AG20443 (cell line): Measurements from ENCODE around the gene CIB1.

Source experiments
- DNase-seq: peaks from one replicate; pipeline ENCODE4 v3.0.0; 2012; ENCODE audit warnings: low spot score, mixed read lengths

CIB1 gene

DNA sequence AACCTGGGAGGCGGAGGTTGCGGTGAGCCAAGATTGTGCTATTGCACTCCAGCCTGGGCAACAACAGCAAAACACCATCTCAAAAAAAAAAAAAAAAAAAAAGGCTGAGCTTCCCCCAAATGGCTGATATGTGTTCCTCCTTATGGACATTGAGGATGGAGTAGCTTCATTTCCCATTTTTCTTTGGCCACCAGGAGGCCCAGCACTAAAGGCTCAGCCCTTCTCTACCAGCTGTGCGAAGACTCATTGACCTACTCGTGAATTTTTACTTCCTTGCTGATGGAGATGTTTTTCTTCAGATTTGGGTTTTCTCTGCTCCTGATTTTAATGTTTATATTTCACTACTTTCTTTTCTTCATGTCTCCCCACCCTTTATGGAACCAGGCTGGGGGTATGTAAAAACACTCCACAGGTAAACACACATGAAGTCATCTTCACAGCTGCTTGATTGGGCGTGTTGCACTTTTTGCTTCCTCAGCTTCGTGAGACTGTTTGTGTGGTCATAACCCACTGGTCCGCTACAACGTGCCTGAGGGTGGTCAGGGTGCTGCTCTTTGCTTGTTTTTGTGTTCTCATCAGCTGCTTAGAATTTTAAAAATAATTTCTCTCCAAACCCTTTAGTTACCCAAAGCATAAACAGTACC is 19.1 kb downstream of the CIB1 start:
- no peak for DNase-seq

DNA sequence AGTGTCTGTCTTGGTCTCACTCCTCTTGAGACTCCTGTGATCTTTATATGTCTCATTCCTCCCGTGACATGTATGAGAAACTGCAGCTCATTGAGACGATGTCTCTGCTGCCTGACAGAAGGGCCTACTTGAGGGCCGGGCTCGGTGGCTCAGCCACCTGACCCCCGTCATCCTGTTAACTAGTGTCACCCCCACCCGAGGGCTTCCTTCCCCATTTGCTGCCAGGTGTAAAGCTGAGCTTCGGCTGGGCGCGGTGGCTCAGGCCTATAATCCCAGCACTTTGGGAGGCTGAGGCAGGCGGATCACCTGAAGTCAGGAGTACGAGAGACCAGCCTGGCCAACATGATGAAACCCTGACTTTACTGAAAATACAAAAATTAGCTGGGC is 19.9 kb downstream of the CIB1 start:
- no peak for DNase-seq

DNA sequence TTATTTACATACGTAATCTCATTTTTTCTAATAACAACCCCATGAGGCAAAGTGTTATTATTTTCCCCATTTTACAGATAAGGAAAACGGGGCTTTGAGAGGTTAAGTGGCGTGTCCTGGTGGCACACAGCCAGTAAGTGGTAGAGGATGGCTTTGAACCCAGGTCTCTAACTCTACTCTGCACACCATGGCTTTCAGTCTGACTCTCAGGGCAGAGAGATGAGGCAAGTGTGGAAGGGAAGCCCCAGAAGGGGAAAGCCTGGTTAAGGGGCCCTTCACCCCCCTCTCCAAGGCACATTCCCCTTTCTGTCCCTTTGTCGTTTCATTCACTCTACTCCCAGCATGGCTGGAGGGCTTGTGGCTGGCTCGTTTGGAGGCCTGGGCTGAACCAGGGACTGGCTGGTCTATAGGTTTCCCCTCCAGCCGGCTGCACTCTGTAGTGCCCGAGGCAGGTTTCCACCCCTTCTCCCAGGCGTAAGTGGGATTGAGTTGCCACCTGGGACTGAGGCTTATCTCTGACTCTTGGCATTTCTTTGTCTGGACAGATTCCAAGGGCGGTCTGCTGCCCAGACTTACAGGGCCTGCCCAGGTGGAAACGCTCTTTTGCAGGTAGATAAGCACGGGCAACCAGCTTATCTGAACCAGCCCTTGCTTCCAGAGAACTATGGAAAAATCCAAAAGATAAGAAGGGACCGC is 20.5 kb downstream of the CIB1 start:
- DNase-seq, result no peak

DNA sequence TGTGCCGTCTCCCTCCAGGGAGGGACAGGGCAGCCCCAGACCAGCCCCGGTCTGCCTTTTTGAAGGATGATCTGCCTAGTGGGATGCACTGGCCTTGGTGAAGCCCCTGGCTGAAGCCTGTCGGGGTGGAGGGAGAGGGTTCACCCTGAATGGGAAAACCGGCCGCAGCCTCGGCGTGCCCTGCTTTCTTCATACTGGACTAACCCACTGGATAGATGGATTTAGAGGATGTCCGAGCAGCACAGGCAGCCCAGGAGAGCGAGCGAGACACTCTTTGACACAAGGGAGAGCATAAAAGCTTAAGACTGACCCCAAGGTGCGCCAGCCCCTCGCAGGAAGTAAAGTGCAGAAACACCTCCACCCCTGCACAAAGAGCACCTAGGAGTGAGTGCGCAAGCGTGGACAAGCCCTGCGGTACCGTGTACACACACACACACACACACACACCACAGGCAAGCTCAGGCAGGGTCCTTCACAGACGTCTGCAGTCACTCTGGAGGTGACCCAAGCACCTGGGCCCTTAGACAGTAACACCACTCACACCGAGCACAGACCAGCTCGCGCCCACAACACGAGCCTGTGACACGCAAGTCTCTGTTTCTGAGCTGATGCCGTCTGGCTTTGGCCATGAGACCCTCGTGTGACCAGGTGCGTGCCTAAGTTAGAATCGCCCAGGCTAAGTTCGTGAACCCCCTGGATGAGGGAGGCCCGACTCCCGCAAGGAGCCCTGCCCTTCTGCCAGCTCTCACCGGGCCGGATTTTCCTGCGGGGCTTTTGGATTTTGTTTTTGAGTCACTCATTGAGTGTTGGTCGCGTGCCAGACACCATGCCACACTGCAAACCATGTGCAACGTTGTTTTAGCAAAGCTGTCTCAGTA is 21.3 kb downstream of the CIB1 start:
- no peak for DNase-seq

DNA sequence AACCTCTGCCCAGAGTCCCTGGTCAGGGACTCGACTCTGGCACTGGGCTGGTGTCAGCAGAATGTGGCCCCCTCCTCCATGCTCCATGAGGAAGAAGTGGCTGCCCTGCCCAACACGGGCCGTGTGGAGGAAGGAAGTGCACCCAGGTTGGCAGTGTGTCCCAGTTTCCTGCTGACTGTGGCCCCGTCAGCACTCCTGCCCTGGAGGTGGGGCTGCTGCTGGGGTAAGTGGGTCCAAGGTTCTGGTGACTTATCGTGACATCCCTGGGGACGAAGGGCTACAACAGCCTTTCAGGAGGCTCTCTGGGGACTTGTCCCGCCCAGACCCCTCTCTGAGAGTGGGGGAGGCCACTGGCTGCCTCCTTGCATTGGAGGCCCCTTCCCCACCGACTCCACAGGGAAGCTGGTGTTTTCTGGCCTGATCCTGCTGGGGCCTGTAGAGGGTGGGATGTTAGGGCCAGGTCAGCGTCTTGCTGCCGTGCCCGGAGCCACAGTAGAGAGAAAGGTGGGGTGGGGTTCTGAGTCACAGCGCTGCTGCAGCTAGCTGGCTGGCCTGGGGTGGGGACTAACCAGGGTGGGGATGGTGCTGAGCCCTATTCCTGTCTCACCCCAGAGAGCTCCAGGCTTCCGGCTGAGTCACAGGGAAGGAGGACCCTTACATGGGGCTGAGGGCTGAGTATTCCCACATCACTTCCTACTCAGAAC is 22.1 kb downstream of the CIB1 start:
- no peak for DNase-seq

DNA sequence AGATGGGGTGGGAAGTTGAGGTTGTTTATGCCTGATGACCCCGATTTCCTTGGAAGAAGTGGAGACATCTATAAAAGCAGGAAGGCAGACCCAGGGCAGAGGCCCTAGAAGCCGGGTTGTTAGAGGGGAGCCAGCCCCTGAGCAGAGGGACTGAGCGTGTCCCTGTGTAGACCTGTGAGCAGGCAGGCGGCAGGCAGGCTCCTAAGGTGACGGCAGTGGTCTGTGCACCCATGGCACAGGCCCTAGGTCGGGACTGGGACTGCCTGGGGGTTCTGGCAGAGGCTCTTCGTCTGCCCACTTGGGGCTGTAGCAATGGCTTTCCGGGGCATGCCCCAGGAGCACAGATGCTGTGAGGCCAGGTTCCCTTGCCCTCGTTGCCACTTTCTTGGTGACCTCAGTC is 22.7 kb downstream of the CIB1 start:
- no peak for DNase-seq

DNA sequence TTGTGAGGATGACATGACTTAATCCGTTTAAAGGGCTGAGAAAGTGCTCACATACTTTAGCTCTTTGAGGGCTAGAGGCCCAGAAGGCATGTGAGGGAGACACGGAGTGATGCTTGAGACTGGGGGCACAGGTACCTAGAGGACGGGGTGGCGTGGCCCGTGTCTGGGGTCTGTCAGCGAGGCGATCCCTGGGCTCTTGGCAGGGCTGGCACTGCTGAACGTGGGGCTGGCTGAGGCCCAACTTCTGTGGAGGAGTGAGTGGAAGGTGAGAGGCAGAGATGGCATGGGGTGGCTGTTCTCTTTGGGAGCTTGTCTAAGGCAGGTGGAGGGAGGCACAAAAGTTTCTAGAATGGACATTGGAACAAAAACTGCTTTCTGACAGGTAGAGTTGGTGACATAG is 23.1 kb downstream of the CIB1 start:
- DNase-seq, result no peak

DNA sequence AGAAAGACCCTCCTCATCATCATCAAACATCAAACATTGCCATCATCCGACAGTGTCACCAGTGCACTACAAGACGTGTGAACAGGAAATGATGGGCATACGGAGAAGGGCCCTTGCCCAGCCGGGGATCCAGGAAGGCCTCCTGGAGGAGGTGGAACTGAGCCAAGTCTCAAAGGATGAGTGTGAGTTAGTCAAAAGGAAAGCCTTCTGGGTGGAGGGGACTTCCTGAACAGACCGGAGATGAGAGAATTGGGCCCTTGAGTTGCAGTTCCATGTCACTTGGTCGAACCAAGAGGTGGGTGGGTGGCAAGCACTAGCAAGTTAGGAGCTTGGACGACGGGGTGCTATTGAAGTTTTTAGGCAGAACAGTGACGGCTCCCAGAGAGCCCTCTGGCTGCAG is 24.1 kb downstream of the CIB1 start:
- DNase-seq, result no peak

DNA sequence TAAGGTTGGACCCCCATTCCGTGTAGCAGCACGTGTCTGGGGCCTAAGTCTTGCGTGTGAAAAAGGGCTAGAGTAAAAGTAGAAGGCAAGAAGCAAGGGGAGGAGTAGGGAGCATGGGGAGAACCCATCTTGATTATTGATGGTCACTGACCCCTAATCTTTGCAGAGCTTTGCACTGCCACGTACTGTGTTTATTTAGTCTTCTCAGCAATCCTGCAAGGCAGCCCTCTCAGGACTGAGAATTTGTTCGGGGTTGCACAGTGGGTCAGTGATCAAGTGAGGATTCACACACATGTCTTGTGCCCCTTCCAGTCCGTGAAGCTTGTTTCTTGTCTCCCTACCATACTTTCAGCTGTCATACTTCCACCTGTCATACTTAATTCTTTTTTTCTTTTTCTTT is 25.4 kb downstream of the CIB1 start:
- no peak for DNase-seq

DNA sequence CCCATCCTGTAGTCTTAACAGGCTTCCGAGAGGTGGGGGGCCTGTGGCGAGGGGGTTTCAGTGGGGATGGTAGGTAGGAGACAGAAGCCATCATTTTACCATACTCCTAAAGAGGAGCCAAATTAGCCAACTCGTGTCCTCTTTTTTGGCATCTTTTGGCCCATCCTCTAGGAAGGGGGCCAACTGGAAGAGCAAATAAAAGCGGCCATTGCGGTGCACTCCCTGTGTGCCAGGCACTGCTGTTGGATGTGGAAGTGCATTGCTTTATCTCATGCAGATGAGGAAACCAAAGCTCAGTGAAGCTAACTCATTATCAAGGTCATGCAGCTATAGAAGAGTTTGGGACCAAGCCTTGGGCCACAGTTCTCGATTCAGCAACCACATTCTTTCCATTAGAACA is 26.5 kb downstream of the CIB1 start:
- DNase-seq, result no peak

DNA sequence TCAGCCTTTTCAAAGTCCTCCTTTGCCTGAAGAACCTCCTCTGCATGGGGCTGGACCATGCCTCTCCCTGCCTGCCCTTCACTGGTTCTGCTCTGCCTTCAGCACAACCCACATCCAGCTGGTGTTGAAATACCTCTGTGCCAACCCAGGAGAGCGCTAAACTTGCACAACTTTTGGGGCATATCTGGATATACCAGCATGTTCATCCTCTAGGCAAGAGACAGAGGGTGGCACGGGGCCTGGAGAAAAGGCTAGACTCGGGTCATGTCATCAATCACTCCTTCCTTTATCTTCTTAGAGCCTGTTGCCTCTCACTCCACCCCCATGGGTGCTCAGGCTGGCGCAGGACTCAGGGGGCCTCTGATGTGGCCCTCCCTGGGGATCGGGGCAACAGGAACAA is 27.9 kb downstream of the CIB1 start:
- DNase-seq, result no peak

DNA sequence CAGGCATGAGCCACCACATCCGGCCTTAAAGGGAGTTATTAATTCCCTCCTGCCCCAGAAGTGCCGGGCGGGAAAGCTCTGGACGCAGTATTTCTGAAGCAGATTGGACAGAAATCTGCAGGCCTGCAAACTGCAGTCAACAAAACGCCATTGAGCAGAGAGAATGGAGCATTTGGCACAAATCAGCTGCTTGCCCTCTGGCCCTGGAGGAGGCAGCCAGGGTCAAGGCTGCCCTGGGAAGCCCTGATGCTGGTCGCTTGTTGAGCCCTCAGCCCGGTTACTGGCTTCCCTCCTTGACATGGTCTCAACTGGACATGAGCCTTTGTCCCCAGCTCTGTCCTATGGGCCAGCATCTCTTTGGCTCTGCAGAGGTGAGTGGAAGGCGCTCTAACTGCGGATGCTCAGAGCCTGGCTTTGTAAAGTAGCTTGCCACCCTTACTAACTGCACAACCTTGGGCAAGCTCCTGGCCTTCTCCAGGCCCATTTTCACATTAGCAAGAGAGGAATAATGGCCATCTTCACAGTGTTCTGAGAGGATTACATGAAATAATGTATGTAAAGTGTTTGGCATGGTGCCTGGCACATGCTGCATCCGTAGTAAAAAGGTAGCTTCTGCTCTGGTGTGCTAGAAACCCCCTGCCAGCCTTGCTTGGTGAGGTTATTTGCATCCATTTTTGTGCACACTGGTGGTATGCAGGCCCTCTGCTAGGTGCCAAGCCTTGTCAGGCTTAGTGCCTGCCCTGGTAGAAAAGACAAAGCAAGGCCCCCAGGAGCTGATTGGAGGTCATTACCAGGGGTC is 28.5 kb downstream of the CIB1 start:
- no peak for DNase-seq

DNA sequence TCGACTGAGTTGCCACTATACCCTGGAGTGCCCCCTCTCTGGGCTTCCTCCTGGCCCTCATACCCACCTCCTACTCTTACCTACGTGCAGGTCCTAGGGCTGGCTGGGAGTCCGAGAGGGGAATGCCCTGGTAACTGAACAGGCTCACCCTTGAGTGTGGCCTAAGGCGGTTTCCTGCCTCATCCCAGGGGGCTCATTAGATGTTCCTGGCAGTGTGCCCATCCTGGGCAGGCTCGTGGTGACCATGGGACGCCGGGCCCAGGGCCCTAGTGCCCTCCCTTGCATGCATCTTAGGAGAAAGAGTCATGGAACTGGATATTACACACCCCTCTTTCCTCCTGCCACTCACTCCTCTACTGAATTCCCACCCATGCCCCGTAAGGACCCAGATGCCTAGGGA is 29.8 kb downstream of the CIB1 start:
- DNase-seq, result no peak

DNA sequence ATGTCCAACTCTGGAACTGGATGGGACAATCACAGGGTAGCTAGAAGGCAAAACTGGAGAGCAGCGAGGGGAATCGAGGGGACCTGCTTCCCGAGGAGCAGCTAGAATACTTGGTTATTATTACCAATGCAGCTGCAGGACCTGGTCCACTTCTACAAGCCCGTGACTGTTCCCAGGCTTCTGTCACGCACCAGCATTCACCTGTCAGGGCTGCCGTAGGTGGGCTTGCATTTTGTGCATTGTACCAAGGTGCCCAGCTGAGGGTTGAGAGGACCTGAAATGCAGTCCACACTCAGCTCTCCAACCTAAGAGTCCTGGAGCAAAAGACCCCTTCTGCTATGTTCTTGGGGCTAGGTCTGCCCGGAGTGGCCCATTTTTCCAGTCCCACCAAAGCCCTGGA is 30.3 kb downstream of the CIB1 start:
- DNase-seq, result no peak

DNA sequence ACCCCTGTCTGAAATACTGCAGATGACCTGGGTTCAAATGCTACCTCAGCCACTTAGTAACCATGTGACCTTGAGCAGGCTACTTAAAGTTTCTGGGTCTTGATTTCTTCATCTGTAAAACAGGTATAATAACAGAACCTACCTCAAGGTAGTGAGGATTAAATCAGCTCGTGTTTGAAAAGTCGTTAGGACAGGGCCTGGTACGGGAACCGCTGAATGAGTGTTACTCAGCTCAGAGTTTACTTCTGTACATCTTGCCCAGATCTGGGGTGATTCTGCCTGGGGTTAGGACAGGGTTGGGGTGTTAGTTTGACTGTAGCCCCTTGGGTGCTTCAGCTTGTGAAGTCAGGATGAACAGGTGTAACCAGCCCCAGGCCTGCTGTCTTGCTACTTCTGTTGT is 30.8 kb downstream of the CIB1 start:
- DNase-seq, result no peak

DNA sequence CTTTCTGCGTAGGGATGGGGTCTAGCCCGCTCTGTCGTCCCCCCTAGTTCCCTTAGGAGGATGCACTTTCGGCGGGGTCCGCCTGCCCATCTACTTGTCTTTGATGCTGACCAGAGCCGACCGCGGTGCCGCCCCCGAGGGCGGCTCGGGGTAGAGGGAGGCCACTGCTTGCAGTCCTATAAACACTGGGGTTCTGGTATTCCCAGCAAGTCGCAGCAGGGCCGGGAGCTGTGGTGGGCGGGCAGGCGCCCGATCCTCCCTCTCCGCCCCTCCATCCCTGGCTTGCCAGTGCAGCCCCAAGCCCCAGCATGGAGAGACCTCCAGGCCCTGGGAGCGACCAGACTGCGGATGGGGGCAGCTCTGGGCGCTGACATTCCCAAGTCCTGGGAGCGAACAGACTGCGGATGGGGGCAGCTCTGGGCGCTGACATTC is 31.8 kb downstream of the CIB1 start:
- peak; percentile 46 for DNase-seq

DNA sequence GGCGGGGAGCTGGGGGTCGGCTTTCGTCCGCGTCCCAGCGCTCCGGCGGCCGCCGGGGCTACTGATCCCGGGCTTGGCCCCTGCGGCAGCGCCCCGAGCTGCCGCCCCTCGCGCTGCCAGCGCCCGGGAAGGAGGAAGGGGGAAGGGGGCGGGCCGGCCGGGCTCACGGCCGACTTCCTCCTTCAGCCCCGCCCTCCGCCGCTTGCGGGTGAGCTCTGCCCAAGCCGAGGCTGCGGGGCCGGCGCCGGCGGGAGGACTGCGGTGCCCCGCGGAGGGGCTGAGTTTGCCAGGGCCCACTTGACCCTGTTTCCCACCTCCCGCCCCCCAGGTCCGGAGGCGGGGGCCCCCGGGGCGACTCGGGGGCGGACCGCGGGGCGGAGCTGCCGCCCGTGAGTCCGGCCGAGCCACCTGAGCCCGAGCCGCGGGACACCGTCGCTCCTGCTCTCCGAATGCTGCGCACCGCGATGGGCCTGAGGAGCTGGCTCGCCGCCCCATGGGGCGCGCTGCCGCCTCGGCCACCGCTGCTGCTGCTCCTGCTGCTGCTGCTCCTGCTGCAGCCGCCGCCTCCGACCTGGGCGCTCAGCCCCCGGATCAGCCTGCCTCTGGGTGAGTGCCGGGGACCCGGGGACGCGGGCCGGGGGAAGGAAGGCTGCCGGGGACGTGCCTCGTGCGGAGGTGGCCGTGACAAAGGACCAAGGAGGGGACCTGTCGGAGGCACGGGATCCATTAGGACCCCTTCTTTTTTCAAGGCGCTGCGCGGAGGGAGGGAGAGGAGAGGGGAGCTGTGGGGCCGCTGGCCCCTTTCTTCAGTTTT is 32.4 kb downstream of the CIB1 start, which contains the start of gene SEMA4B:
SEMA4B (plus strand) TSS at position 201 of the 814 bp plus-strand sequence; CDS start at position 450, 249 bp downstream.
- DNase-seq, result peak; percentile 92

DNA sequence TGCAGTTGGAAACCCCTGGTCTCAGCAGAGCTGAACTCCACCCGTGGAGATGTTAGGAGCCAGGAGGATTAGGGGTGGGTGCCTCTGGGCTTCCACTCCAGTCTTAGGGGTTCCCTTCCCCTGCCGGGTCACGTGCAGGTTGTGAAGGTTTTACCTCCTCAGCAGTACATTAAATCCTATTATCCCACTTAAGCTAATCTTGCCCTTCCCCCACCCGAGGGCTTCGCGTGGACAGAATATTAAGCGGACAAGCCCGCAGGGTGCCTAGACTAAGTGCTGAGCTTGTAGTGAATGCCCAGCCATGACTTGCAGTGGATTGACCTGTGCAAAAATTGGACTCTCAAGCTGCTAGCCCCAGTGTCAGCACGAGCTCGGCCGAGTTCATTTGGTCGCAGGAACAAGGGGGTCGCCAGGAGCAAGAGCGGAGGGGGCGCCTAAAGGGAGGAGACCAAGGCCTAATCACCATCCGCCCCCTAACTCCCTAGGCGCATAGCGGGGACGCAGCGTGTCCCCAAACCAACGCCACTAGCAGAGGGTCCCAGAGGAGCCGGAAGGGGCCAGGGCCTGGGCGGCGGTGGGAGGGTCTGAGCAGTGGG is 33.1 kb downstream of the CIB1 start:
- DNase-seq, result no peak

DNA sequence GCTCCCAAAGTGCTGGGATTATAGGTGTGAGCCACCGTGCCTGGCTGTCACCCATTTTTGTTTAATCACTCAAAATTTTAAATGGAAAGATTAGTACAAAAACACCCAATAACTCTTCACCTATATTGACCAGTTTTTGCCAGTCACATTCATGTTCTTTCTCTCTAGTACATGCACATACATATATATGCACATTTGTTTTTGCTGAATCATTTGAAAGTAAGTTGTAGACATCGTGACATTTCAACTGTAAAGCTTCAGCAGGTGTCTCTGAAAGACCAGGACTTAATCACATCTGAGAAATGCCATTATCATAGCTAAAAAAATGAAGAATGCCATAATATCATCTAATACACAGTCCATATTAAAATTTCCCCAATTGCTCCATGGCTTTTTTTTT is 39.1 kb downstream of the CIB1 start:
- no peak for DNase-seq
